Panc1 (cell line): Measurements from ENCODE around the gene USH1G. TPM values are rescaled to one million over a fixed set of nuclear protein-coding genes. Genes with fewer than 3 reads are reported as not detected.

ENCODE experiments used
- ATAC-seq: fragments of 200-7000 bp; cut with Tn5 transposase; 2 replicates; pipeline ENCODE4 v1.9.1; 2020; ENCODE audit warnings: mild to moderate bottlenecking, moderate library complexity
- BruUV-seq: library from RNA; stranded (reverse); fragments of 400-500 nt; replicated peaks from 2 replicates; lab custom pipeline; 2021; lab: Mats Ljungman, UMichigan
- CTCF ChIA-PET: fragments of 300-600 bp; sonication (Branson Sonifier 250); formaldehyde crosslinking; loops from one replicate; lab custom pipeline; 2022; ENCODE audit warnings: antibody characterized with exemption; lab: Charles Lee
- POLR2A ChIA-PET: fragments of 300-600 bp; sonication (Branson Sonifier 250); formaldehyde crosslinking; loops from one replicate; lab custom pipeline; 2022; ENCODE audit warnings: antibody characterized with exemption; lab: Charles Lee
- DNase-seq: peaks from one replicate; pipeline ENCODE4 v3.0.0-alpha.2; 2010; ENCODE audit warnings: low read depth, low spot score
- H3K27ac ChIP-seq: 2 replicates; pipeline ENCODE4 v1.5.1; 2011; ENCODE audit warnings: mild to moderate bottlenecking, low read length, inconsistent platforms
- H3K27me3 ChIP-seq: fragments of 200-500 bp; sonication (Bioruptor generic); 2 replicates; pipeline ENCODE4 v1.6.0; 2014; ENCODE audit warnings: low read length, inconsistent platforms; ENCODE audit not compliant: control insufficient read depth, insufficient read depth
- H3K36me3 ChIP-seq: fragments of 200-500 bp; sonication (Bioruptor generic); 2 replicates; pipeline ENCODE4 v1.5.1; 2014; ENCODE audit warnings: inconsistent platforms, mild to moderate bottlenecking, low read length, moderate library complexity; ENCODE audit not compliant: control insufficient read depth, insufficient read depth
- H3K4me1 ChIP-seq: 2 replicates; pipeline ENCODE4 v1.5.1; 2011; ENCODE audit warnings: inconsistent platforms, mild to moderate bottlenecking, low read length, moderate library complexity; ENCODE audit not compliant: control insufficient read depth, insufficient read depth
- H3K4me3 ChIP-seq, 2 experiments: 2 replicates each; pipeline ENCODE4 v1.5.1; 2011 to 2012; ENCODE audit warnings: low read depth in 2 of 2, low read length in 2 of 2, mild to moderate bottlenecking in 2 of 2, inconsistent platforms in 1 of 2, moderate library complexity in 1 of 2
- H3K9me3 ChIP-seq: fragments of 200-500 bp; sonication (Bioruptor generic); 2 replicates; pipeline ENCODE4 v1.5.1; 2014; ENCODE audit warnings: low read depth, mild to moderate bottlenecking, inconsistent platforms, low read length, moderate library complexity; ENCODE audit not compliant: control insufficient read depth, insufficient read depth
- CTCF ChIP-seq: fragments of 450-650 bp; IDR thresholded peaks from 2 replicates; pipeline ENCODE4 v1.5.1; 2017; ENCODE audit warnings: mild to moderate bottlenecking
- POLR2AphosphoS5 ChIP-seq: IDR thresholded peaks from 2 replicates; pipeline ENCODE4 v1.6.1; 2012; ENCODE audit warnings: mild to moderate bottlenecking, low read depth, low read length, moderate library complexity
- REST ChIP-seq, 2 experiments: IDR thresholded peaks; 2 replicates each; pipeline ENCODE4 v1.6.1; 2011 to 2012; ENCODE audit warnings: low read depth in 2 of 2, control low read depth in 1 of 2, low read length in 1 of 2, mild to moderate bottlenecking in 1 of 2, moderate library complexity in 1 of 2; ENCODE audit not compliant: insufficient read depth in 1 of 2
- SIN3A ChIP-seq: IDR thresholded peaks from 2 replicates; pipeline ENCODE4 v1.6.1; 2012; ENCODE audit warnings: low read depth, mild to moderate bottlenecking, low read length, moderate library complexity, borderline replicate concordance; ENCODE audit not compliant: insufficient read depth
- TCF7L2 ChIP-seq: IDR thresholded peaks from 2 replicates; pipeline ENCODE4 v1.6.1; 2011; ENCODE audit warnings: mild to moderate bottlenecking, low read depth, low read length, inconsistent platforms
- in situ Hi-C: cut with HindIII; loops from 2 replicates; pipeline ENCODE4 v1.10.0; 2016; ENCODE audit warnings: low sequenced_read_pairs, low pct_unique_long_range_greater_than_20kb
- intact Hi-C: fragments of 100-400 bp; cut with micrococcal nuclease; formaldehyde crosslinking; loops from one replicate; pipeline ENCODE4 v1.10.0; 2022; ENCODE audit not compliant: unreplicated experiment
- total RNA-seq: library from RNA; stranded (reverse); gene quantifications from one replicate; pipeline ENCODE4 v1.2.1, GENCODE V29; 2021; ENCODE audit not compliant: unreplicated experiment

USH1G gene
- total RNA-seq, 1 experiment from 2014 or later = not detected

DNA sequence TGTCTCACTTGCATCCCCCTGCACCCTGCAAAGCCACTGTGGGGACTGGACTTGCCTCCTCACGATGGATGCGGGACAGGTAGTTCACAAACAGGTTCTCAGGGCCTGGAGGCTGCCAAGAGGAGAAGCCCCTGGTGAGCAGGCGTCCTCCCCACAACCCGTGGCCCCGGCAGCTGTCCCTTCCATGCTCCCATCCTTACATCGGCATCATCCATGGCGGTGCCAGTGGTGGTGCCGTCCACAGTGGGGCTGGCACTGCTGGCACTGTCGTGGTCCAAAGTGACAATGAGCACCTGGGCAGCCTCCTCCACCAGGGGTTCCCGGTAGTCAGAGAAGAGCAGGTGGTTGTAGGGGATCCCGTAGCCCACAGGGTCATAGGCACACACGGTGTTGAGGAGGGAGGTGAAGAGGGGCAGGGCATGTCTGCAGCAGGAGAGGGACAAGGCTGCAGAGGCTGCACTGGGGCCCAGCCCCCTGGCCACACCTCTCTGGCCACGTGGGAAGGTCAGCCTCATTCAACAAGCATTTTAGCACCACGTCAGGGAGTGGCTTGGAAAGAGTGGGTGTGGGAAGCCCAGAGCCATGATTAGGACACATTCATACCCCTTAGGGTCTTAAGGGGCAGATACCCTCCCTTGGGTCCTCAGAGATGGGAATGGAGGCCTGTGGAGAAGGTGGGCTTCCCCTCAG, 36.9 kb upstream of the USH1G start:
- CTCF ChIA-PET = interaction anchor here (0.5 to 3.5 kb wide), 22 partner anchors 11 to 242 kb away, joined by 3 to 41 read pairs (median 9); partner anchors contain the start of genes FDXR, MRPL58, OTOP2 and USH1G
- no peaks in the 10 kb centered on the region for H3K9me3 ChIP-seq
- H3K27me3 ChIP-seq = no peaks in the 10 kb centered on the region
- TF ChIP-seq CTCF (no peak), REST (IDR thresholded peaks at IDR 0.05; ENCODE audit: insufficient read depth in 1 of 2, low read depth in 2 of 2, low read length in 1 of 2) (no peak), SIN3A (no peak), POLR2AphosphoS5 (no peak), TCF7L2 (no peak)
- intact Hi-C loops (loop anchor here (1.0 to 5.0 kb wide), 4 partner anchors 37 to 169 kb away; partner anchors contain the start of gene USH1G), in situ Hi-C loops (no loop called here)
- no TSS peak for BruUV-seq
- no peaks in the 10 kb centered on the region for H3K36me3 ChIP-seq
- no peak overlapping the region for H3K27ac ChIP-seq
- no peak for DNase-seq
- H3K4me3 ChIP-seq = no peak overlapping the region
- ATAC-seq = peak; percentile 11
- H3K4me1 ChIP-seq = peaks cover 3% of the 10 kb centered on the region; the same call in 1 of the 2 replicates
- POLR2A ChIA-PET = no interaction called here

- H3K27me3 ChIP-seq = no peaks in the 10 kb centered on the region
- H3K27ac ChIP-seq = no peak overlapping the region
- ChIA-PET POLR2A (no interaction called here), CTCF (interaction anchor here (0.5 to 4.9 kb wide), 15 partner anchors 11 to 1767 kb away, joined by 3 to 30 read pairs (median 5); partner anchors contain the start of genes HID1 and OTOP2)
- no TSS peak for BruUV-seq
- H3K36me3 ChIP-seq = no peaks in the 10 kb centered on the region
- no peaks in the 10 kb centered on the region for H3K9me3 ChIP-seq
- DNase-seq = no peak
- in situ Hi-C loops (no loop called here), intact Hi-C loops (no loop called here)
- H3K4me1 ChIP-seq = peaks cover 3% of the 10 kb centered on the region; the same call in 1 of the 2 replicates
- H3K4me3 ChIP-seq = no peak overlapping the region
- no peak for TF ChIP-seq SIN3A
- peak in 1 of 2 experiments; percentile 47; a peak in 1 of 4 replicates for TF ChIP-seq REST (IDR thresholded peaks at IDR 0.05; ENCODE audit: insufficient read depth in 1 of 2, low read depth in 2 of 2, low read length in 1 of 2)
- TF ChIP-seq CTCF = peak; percentile 98
- peak; percentile 59 for ATAC-seq
Measured at GRCh38 chr17:74957935-74958740, 35.1 kb upstream of the USH1G start.
